ENCODE results near the gene C22orf39. TPM values are rescaled to one million over a fixed set of nuclear protein-coding genes. Genes with fewer than 3 reads are reported as not detected.

C22orf39 gene
- total and polyA plus RNA-seq, 10 of the 15 experiments (the other 5 are each of a cell fraction or from before 2014, with no cell fraction given), result 6.7 to 47.0 (median 26.5) TPM

- TF ChIP-seq DPF2 (IDR thresholded peaks at IDR 0.05) (no peak), YY1 (IDR thresholded peaks at IDR 0.05; ENCODE audit: low read depth, low read length) (no peak), NFIC (IDR thresholded peaks at IDR 0.05; ENCODE audit: low read depth, low read length) (no peak), KAT2A (conservative IDR thresholded peaks at IDR 0.05; ENCODE audit: control insufficient read depth, low read depth, low read length) (no peak), NBN (IDR thresholded peaks at IDR 0.05) (no peak)
These were observed 12.5 kb downstream of the C22orf39 start (continued) for GRCh38 chr22:19434829-19435580.

- Histone ChIP-seq H3K4me2 (ENCODE audit: control insufficient read depth, insufficient read depth) (no peak overlapping the region), H2AFZ (ENCODE audit: control insufficient read depth, low read depth, low read length) (no peak overlapping the region), H3K4me1 (ENCODE audit: control insufficient read depth, insufficient read depth, low read length) (no peaks in the 10 kb centered on the region), H3K4me3 (no peak overlapping the region), H3K9me3 (replicated peaks; ENCODE audit: control insufficient read depth, insufficient read depth, low read length) (no peaks in the 10 kb centered on the region), H3K27me3 (replicated peaks in 1 of 2; ENCODE audit: control insufficient read depth in 2 of 2, insufficient read depth in 2 of 2, low read length in 1 of 2) (no peaks in the 10 kb centered on the region), H3K36me3 (ENCODE audit: control insufficient read depth in 2 of 2, insufficient read depth in 2 of 2, low read length in 1 of 2) (peaks cover 2 to 4% of the 10 kb centered on the region in 2 experiments; a peak in 2 of 4 replicates), H3K9ac (ENCODE audit: control insufficient read depth, insufficient read depth, low read length) (no peak overlapping the region), H3K27ac (ENCODE audit: control insufficient read depth, insufficient read depth) (no peak overlapping the region), H4K20me1 (ENCODE audit: control insufficient read depth, insufficient read depth) (no peaks in the 10 kb centered on the region; the same call in 1 of the 2 replicates), H3K79me2 (ENCODE audit: control insufficient read depth, insufficient read depth, low read length) (peaks cover 34% of the 10 kb centered on the region)
- intact Hi-C loops (cut with micrococcal nuclease; ENCODE audit: unreplicated experiment) (loop anchor here (5.0 kb wide), 1 partner anchor 257 kb away; the partner anchor contains the start of gene SLC25A1), in situ Hi-C loops (cut with MboI) (loop anchor here (25.0 kb wide), 1 partner anchor 1797 kb away; the partner anchor contains the start of genes ATP6V1E1 and BCL2L13)
- BruUV-seq (replicated peaks), result no TSS peak
- ATAC-seq, result no peak
- TF ChIP-seq FOXM1 (IDR thresholded peaks at IDR 0.05; ENCODE audit: low read depth, low read length) (no peak), TCF12 (IDR thresholded peaks at IDR 0.05; ENCODE audit: low read depth, low read length) (no peak), ZBTB40 (IDR thresholded peaks at IDR 0.05; ENCODE audit: borderline replicate concordance) (no peak), NR2C2 (IDR thresholded peaks at IDR 0.05; ENCODE audit: borderline replicate concordance, control insufficient read depth, insufficient read length, low read depth) (no peak), ELK1 (IDR thresholded peaks at IDR 0.05; ENCODE audit: low read depth, low read length) (no peak), ATF3 (IDR thresholded peaks at IDR 0.05; ENCODE audit: borderline replicate concordance, extremely low read depth, low read depth, low read length) (no peak)
- DNase-seq (ENCODE audit: low read depth, low spot score), result no peak
- no peak for FAIRE-seq
- POLR2A ChIA-PET, result interaction anchor here (3.0 kb wide), 1 partner anchor 10 kb away, joined by 19 read pairs; no protein-coding TSS in a partner anchor
- RAD21 ChIA-PET (ENCODE audit: unreplicated experiment), result interaction anchor here (1.2 kb wide), 1 partner anchor 256 kb away, joined by 3 read pairs; the partner anchor contains the start of gene SLC25A1
- 70% methylated on average over 7 of the region's 7 CpGs for WGBS (ENCODE audit: insufficient coverage, insufficient replicate concordance, low lambda C conversion rate, missing lambda C conversion rate)
- SMC1A ChIA-PET (ENCODE audit: uncharacterized antibody, unreplicated experiment), result interaction anchor here (0.6 to 2.3 kb wide), 2 partner anchors 11 to 26 kb away, joined by 3 to 18 read pairs; no protein-coding TSS in a partner anchor
- CTCF ChIA-PET, result interaction anchor here (1.1 to 1.6 kb wide), 5 partner anchors 12 to 290 kb away, joined by 3 to 9 read pairs (median 3); partner anchors contain the start of genes C22orf39 and ESS2
These were observed 13.1 kb downstream of the C22orf39 start for GRCh38 chr22:19434401-19434800.
